Measurements from ENCODE around the gene ALG10. TPM values are rescaled to one million over a fixed set of nuclear protein-coding genes. Genes with fewer than 3 reads are reported as not detected.
"Not testable (repeated sequence)": the region's sequence is repeated elsewhere in the genome, so short reads cannot be mapped to it uniquely, and the experiment has no call there.

ALG10 gene
- 10 to 100 TPM in 1 of 3 donors, 1 to 10 TPM in 2; 7.5 to 12.4 (median 7.7) TPM for total RNA-seq

GRCh38 chr12:34022079-34022830 lies at the start of gene ALG10:
TSS of gene ALG10 (plus strand) at chr12:34022496. CDS start at chr12:34022600, 104 bp downstream.
- peak; percentile 97 to 98 for DNase-seq (ENCODE audit: low spot score in 2 of 2)
- Histone ChIP-seq H3K27me3 (no peaks in the 10 kb centered on the region), H3K9me3 (no peaks in the 10 kb centered on the region), H3K4me1 (no peaks in the 10 kb centered on the region), H3K36me3 (no peaks in the 10 kb centered on the region), H3K4me3 (peak within 1 kb of the TSS; percentile 65 to 85 (median 71)), H3K27ac (peak within 1 kb of the TSS; percentile 89 to 91)
- intact Hi-C loops (cut with DNase I; ENCODE audit: low total_unique reads), result loop anchor here (10.0 kb wide), 1 partner anchor 1267 kb away; the partner anchor contains the start of gene YARS2
- TF ChIP-seq POLR2AphosphoS5 (IDR thresholded peaks at IDR 0.05) (peak; percentile 46 to 63 (median 51)), CTCF (IDR thresholded peaks at IDR 0.05) (peak; percentile 17 to 73 (median 69)), POLR2A (IDR thresholded peaks at IDR 0.05) (no peak)

- intact Hi-C loops (cut with DNase I; ENCODE audit: low total_unique reads); H3K27me3 ChIP-seq; H3K36me3 ChIP-seq; H3K27ac ChIP-seq; DNase-seq (ENCODE audit: low spot score in 2 of 2); H3K4me1 ChIP-seq; H3K9me3 ChIP-seq; H3K4me3 ChIP-seq: not testable (repeated sequence)
Observed at GRCh38 chr12:33972884-33973283, 49.4 kb upstream of the ALG10 start.

GRCh38 chr12:33977887-33978286 lies 44.4 kb upstream of the ALG10 start:
- Histone ChIP-seq H3K9me3 (peaks cover 0 to 3% of the 10 kb centered on the region in 2 donors), H3K27me3 (no peaks in the 10 kb centered on the region), H3K36me3 (no peaks in the 10 kb centered on the region), H3K27ac (no peak overlapping the region), H3K4me3 (no peak overlapping the region), H3K4me1 (no peaks in the 10 kb centered on the region)
- intact Hi-C loops (cut with DNase I; ENCODE audit: low total_unique reads), result no loop called here
- DNase-seq (ENCODE audit: low spot score in 2 of 2), result no peak
- TF ChIP-seq POLR2A (IDR thresholded peaks at IDR 0.05), result no peak
- no peak for TF ChIP-seq POLR2AphosphoS5 (IDR thresholded peaks at IDR 0.05)
- no peak for TF ChIP-seq CTCF (IDR thresholded peaks at IDR 0.05)

GRCh38 chr12:33988197-33988805 lies 34.0 kb upstream of the ALG10 start:
- no peak for DNase-seq (ENCODE audit: low spot score in 2 of 2)
- TF ChIP-seq CTCF (IDR thresholded peaks at IDR 0.05), result no peak
- no peaks in the 10 kb centered on the region for H3K36me3 ChIP-seq
- H3K27ac ChIP-seq, result no peak overlapping the region
- H3K4me1 ChIP-seq, result no peaks in the 10 kb centered on the region
- intact Hi-C loops (cut with DNase I; ENCODE audit: low total_unique reads), result no loop called here
- H3K9me3 ChIP-seq, result no peaks in the 10 kb centered on the region
- H3K27me3 ChIP-seq, result no peaks in the 10 kb centered on the region
- H3K4me3 ChIP-seq, result no peak overlapping the region

GRCh38 chr12:33988913-33989312 lies 33.4 kb upstream of the ALG10 start:
- TF ChIP-seq POLR2AphosphoS5 (IDR thresholded peaks at IDR 0.05) (no peak), POLR2A (IDR thresholded peaks at IDR 0.05) (no peak), CTCF (IDR thresholded peaks at IDR 0.05) (no peak)
- no peak overlapping the region for H3K4me3 ChIP-seq
- H3K36me3 ChIP-seq, result no peaks in the 10 kb centered on the region
- H3K27me3 ChIP-seq, result no peaks in the 10 kb centered on the region
- no peaks in the 10 kb centered on the region for H3K9me3 ChIP-seq
- DNase-seq (ENCODE audit: low spot score in 2 of 2), result no peak
- no peak overlapping the region for H3K27ac ChIP-seq
- intact Hi-C loops (cut with DNase I; ENCODE audit: low total_unique reads), result no loop called here
- H3K4me1 ChIP-seq, result no peaks in the 10 kb centered on the region
